K562 (cell line): ENCODE measurements around the gene IL15RA. TPM values are rescaled to one million over a fixed set of nuclear protein-coding genes. Genes with fewer than 3 reads are reported as not detected.

Source experiments
- ATAC-seq: fragments of 200-7000 bp; cut with Tn5 transposase; 3 replicates; pipeline ENCODE4 v1.9.1; 2020; ENCODE audit warnings: moderate library complexity
- BruUV-seq: library from RNA; stranded (reverse); fragments of 400-500 nt; replicated peaks from 2 replicates; lab custom pipeline; 2021; lab: Mats Ljungman, UMichigan
- CTCF ChIA-PET: fragments of 300-600 bp; formaldehyde crosslinking; extraction: SDS; loops from one replicate; lab custom pipeline; 2021; ENCODE audit warnings: low intra/inter-chr PET ratio; lab: Yijun Ruan, JAX
- POLR2A ChIA-PET: fragments of 300-600, 350-650 bp; sonication (Branson Sonifier 250); formaldehyde crosslinking; extraction: SDS; loops from one replicate; lab custom pipeline; 2021; ENCODE audit warnings: antibody characterized with exemption, inconsistent platforms; lab: Yijun Ruan, JAX
- DNase-seq, 4 experiments: peaks; one replicate each; pipeline versions ENCODE4 v3.0.0 to v3.0.0-alpha.2; 2011 to 2018; ENCODE audit warnings: low spot score in 3 of 4, mixed read lengths in 3 of 4; ENCODE audit errors: extremely low read depth in 1 of 4
- FAIRE-seq: peaks from 2 replicates; lab custom pipeline; 2011; peaks lifted over from hg19 to GRCh38; lab: Jason Lieb, UNC
- H2AFZ ChIP-seq: 2 replicates; pipeline ENCODE4 v1.6.0; 2011; ENCODE audit warnings: low read depth, low read length, control low read depth, inconsistent platforms
- H3K27ac ChIP-seq: fragments of 200-600 bp; 3 replicates; pipeline ENCODE4 v1.8.0; 2011; ENCODE audit warnings: low read depth, mild to moderate bottlenecking, control low read depth, inconsistent platforms, low read length, moderate library complexity, mixed read lengths; ENCODE audit errors: extremely low read depth
- H3K27me3 ChIP-seq, 2 experiments: fragments of 300-600 bp in 1 of 2; 2 replicates in 1 of 2; 3 replicates in 1 of 2; pipeline versions ENCODE4 v1.6.0 to v1.8.0; 2011; ENCODE audit warnings: inconsistent platforms in 2 of 2, low read length in 2 of 2, mild to moderate bottlenecking in 1 of 2, mixed read lengths in 1 of 2, moderate library complexity in 1 of 2; ENCODE audit not compliant: control insufficient read depth in 2 of 2, insufficient read depth in 2 of 2
- H3K36me3 ChIP-seq: fragments of 300-600 bp; 3 replicates; pipeline ENCODE4 v1.8.0; 2011; ENCODE audit warnings: mild to moderate bottlenecking, low read length, inconsistent platforms; ENCODE audit not compliant: control insufficient read depth, insufficient read depth
- H3K4me1 ChIP-seq, 2 experiments: fragments of 200-600 bp in 1 of 2; replicated peaks in 1 of 2; 2 replicates in 1 of 2; 3 replicates in 1 of 2; pipeline versions ENCODE4 v1.5.1 to v1.8.0; 2011; ENCODE audit warnings: inconsistent platforms in 2 of 2, low read length in 2 of 2, mild to moderate bottlenecking in 1 of 2, mixed read lengths in 1 of 2, moderate library complexity in 1 of 2; ENCODE audit not compliant: control insufficient read depth in 2 of 2, insufficient read depth in 2 of 2
- H3K4me2 ChIP-seq: 2 replicates; pipeline ENCODE4 v1.6.1; 2011; ENCODE audit warnings: low read length, control low read depth, inconsistent platforms, mixed read lengths; ENCODE audit not compliant: insufficient read depth
- H3K4me3 ChIP-seq: fragments of 200-600 bp; sonication (generic), shearing (Covaris generic); 2 replicates; pipeline ENCODE4 v1.5.1; 2016; ENCODE audit warnings: control low read depth, inconsistent platforms
- H3K79me2 ChIP-seq: fragments of 200-600 bp; 3 replicates; pipeline ENCODE4 v1.8.0; 2011; ENCODE audit warnings: low read length, inconsistent platforms; ENCODE audit not compliant: control insufficient read depth, insufficient read depth
- H3K9ac ChIP-seq, 2 experiments: 2 replicates each; pipeline versions ENCODE4 v1.6.0 to v1.6.1; 2011; ENCODE audit warnings: low read depth in 2 of 2, low read length in 2 of 2, control low read depth in 1 of 2, inconsistent platforms in 1 of 2, mild to moderate bottlenecking in 1 of 2, mixed read lengths in 1 of 2; ENCODE audit not compliant: insufficient read depth in 1 of 2
- H3K9me1 ChIP-seq: one replicate; pipeline ENCODE4 v1.6.0; 2011; ENCODE audit warnings: inconsistent platforms, mild to moderate bottlenecking, low read length, moderate library complexity; ENCODE audit not compliant: control insufficient read depth, insufficient read depth
- H3K9me3 ChIP-seq: replicated peaks from 2 replicates; pipeline ENCODE4 v1.5.1; 2011; ENCODE audit warnings: low read depth, low read length, inconsistent platforms; ENCODE audit not compliant: control insufficient read depth, insufficient read depth
- H4K20me1 ChIP-seq: replicated peaks from 2 replicates; pipeline ENCODE4 v1.6.1; 2011; ENCODE audit warnings: low read length, inconsistent platforms, mixed read lengths; ENCODE audit not compliant: control insufficient read depth, insufficient read depth
- CEBPB ChIP-seq: fragments of 450-650 bp; IDR thresholded peaks from 2 replicates; pipeline ENCODE4 v1.6.1; 2016; ENCODE audit warnings: missing genetic modification characterization, missing compliant biosample characterization
- CEBPG ChIP-seq, 3 experiments: fragments of 200-800 bp in 1 of 3; sonication (Bioruptor generic) in 1 of 3; sonication (generic) in 1 of 3; formaldehyde crosslinking in 1 of 3; IDR thresholded peaks in 2 of 3; conservative IDR thresholded peaks in 1 of 3; 2 replicates each; pipeline versions ENCODE4 v1.6.1 to v1.8.0; 2016 to 2022; ENCODE audit warnings: missing compliant biosample characterization in 2 of 3, missing genetic modification characterization in 2 of 3, mild to moderate bottlenecking in 1 of 3, missing genetic modification reagents in 1 of 3
- FOS ChIP-seq: IDR thresholded peaks from 3 replicates; pipeline ENCODE4 v1.6.1; 2011; ENCODE audit not compliant: insufficient read length; ENCODE audit errors: extremely low read depth
- WGBS: fragments of 100-300 bp; shearing (Covaris generic); methylation state at CpG from one replicate; pipeline ENCODE4 v1.1.6; 2016; ENCODE audit warnings: low coverage, mixed read lengths; ENCODE audit not compliant: insufficient coverage; ENCODE audit errors: missing lambda C conversion rate; 5-methylcytosine and 5-hydroxymethylcytosine counted together
- in situ Hi-C: fragments of 300-500 bp; cut with MboI; formaldehyde crosslinking; loops from 4 replicates; pipeline ENCODE4 v1.15.0; 2018; ENCODE audit warnings: inconsistent platforms, mixed read lengths
- intact Hi-C: fragments of 100-400 bp; cut with micrococcal nuclease; formaldehyde crosslinking; loops from 2 replicates; pipeline ENCODE4 v1.14.2; 2022
- polyA plus RNA-seq, 8 experiments: library from polyadenylated mRNA; depleted of rRNA in 4 of 8; stranded (reverse) in 5 of 8; unstranded in 3 of 8; fragments of >200 nt; fragmentation: Nextera tagmentation in 2 of 8; fragmentation: Illumina TruSeq in 1 of 8; extraction: Ambion mirVana in 2 of 8; extraction: Trizol in 1 of 8; gene quantifications; 2 replicates each; pipeline versions ENCODE4 v1.2.1 to v1.2.3, GENCODE V29; 2011 to 2014; ENCODE audit warnings: inconsistent platforms in 1 of 8, missing spikeins in 1 of 8
- total RNA-seq, 7 experiments: library from RNA; depleted of rRNA in 6 of 7; stranded (reverse); fragments of >200 nt in 6 of 7; fragmentation: Illumina TruSeq in 2 of 7; extraction: Trizol in 2 of 7; gene quantifications; 2 replicates each; pipeline versions ENCODE4 v1.2.1 to v1.2.3, GENCODE V29; 2011 to 2021; ENCODE audit warnings: low replicate concordance in 1 of 7
- TF ChIP-seq, protein P1 (sequence below), 2 experiments: fragments of 450-650 bp in 1 of 2; sonication (generic) in 1 of 2; formaldehyde crosslinking in 1 of 2; IDR thresholded peaks in 1 of 2; conservative IDR thresholded peaks in 1 of 2; 2 replicates each; pipeline versions ENCODE4 v1.6.1 to v1.8.1; 2016 to 2023; ENCODE audit warnings: mild to moderate bottlenecking in 2 of 2, moderate library complexity in 2 of 2, inconsistent platforms in 1 of 2, missing genetic modification reagents in 1 of 2

IL15RA gene
- total and polyA plus RNA-seq, 9 of the 15 experiments (the other 6 are each of a cell fraction or from before 2014, with no cell fraction given): 1.2 to 11.7 (median 8.0) TPM

DNA sequence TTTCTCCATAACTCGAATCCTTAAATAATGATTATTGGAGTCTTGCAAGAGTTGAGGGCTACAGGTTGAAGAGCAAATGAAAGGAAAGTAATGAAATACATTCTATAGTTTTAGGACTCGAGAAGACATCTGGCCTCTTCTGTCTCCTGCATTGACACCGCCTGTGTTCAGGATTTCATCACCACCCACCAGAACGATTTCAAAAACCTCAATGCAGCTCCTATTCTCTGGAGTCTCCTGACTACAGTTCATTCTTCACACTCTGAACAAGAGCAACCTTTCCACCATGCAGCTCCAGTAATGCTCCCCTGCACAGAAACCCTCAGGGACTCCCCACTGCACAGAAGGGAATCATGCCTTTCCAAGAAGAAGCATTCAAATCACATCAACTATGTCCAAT, 5.5 kb downstream of the IL15RA start:
- ATAC-seq: peak; percentile 4; the same call in 1 of the 3 replicates
- peaks cover 61% of the 10 kb centered on the region for H3K79me2 ChIP-seq
- DNase-seq: no peak
- H3K27ac ChIP-seq: peak overlapping the region; percentile 71
- TF ChIP-seq CEBPB (tag) (peak; percentile 50; the same call in 1 of the 2 replicates), CEBPG (CRISPR knock-in tag; IDR thresholded peaks at IDR 0.05) (no peak), CEBPG (tag; conservative IDR thresholded peaks at IDR 0.05 in 1 of 2, IDR thresholded peaks at IDR 0.05 in 1 of 2) (peak; percentile 27 to 73; a peak in 3 of 4 replicates), FOS (no peak)
- TF ChIP-seq, protein P1, sequence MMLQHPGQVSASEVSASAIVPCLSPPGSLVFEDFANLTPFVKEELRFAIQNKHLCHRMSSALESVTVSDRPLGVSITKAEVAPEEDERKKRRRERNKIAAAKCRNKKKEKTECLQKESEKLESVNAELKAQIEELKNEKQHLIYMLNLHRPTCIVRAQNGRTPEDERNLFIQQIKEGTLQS (IDR thresholded peaks at IDR 0.05): peak; percentile 69
- TF ChIP-seq, protein P1 (CRISPR knock-in tag; conservative IDR thresholded peaks at IDR 0.05): no peak
- POLR2A ChIA-PET: interaction anchor here (2.3 kb wide), 1 partner anchor 12 kb away, joined by 16 read pairs; no protein-coding TSS in a partner anchor
- H3K9me1 ChIP-seq: no peaks in the 10 kb centered on the region
- H3K36me3 ChIP-seq: peaks cover 2% of the 10 kb centered on the region; the same call in 1 of the 3 replicates
- no peaks in the 10 kb centered on the region for H3K27me3 ChIP-seq
- intact Hi-C loops: no loop called here
- no peak for FAIRE-seq
- CTCF ChIA-PET: no interaction called here
- peak overlapping the region; percentile 35; the same call in 1 of the 2 replicates for H2AFZ ChIP-seq
- H3K9me3 ChIP-seq: no peaks in the 10 kb centered on the region
- peak overlapping the region; percentile 18 to 24; a peak in 2 of 4 replicates for H3K9ac ChIP-seq
- H3K4me1 ChIP-seq: peaks cover 22 to 30% of the 10 kb centered on the region in 2 experiments
- no peaks in the 10 kb centered on the region; the same call in 1 of the 2 replicates for H4K20me1 ChIP-seq
- no peak overlapping the region for H3K4me3 ChIP-seq
- in situ Hi-C loops: no loop called here
- BruUV-seq: no TSS peak
- H3K4me2 ChIP-seq: no peak overlapping the region
- WGBS: 28% methylated on average over 4 of the region's 4 CpGs
